B cell (primary cell): ENCODE data around the gene GRK1. TPM values are rescaled to one million over a fixed set of nuclear protein-coding genes. Genes with fewer than 3 reads are reported as not detected.

Source experiments
- ATAC-seq: fragments of 200-7000 bp; cut with Tn5 transposase; one replicate; pipeline ENCODE4 v1.10.0; 2021; ENCODE audit warnings: low read depth, mild to moderate bottlenecking, moderate number of reproducible peaks, moderate library complexity
- CTCF ChIA-PET: fragments of 350-600 bp; sonication (Branson Sonifier 250); formaldehyde crosslinking; loops from one replicate; lab custom pipeline; 2021; ENCODE audit warnings: antibody characterized with exemption, inconsistent platforms; lab: Charles Lee
- POLR2A ChIA-PET: fragments of 350-600 bp; sonication (Branson Sonifier 250); formaldehyde crosslinking; loops from one replicate; lab custom pipeline; 2021; ENCODE audit warnings: antibody characterized with exemption; lab: Charles Lee
- DNase-seq: peaks from one replicate; pipeline ENCODE4 v3.0.0; 2013
- H2AFZ ChIP-seq: 2 replicates; pipeline ENCODE4 v1.6.1; 2012; ENCODE audit warnings: mild to moderate bottlenecking, low read depth, low read length; ENCODE audit not compliant: insufficient read depth, poor library complexity, severe bottlenecking
- H3K27ac ChIP-seq, 2 donors: 1 replicate in 1 of 2; 2 replicates in 1 of 2; pipeline ENCODE4 v1.5.1; 2012 to 2013; ENCODE audit warnings: low read length in 2 of 2, mild to moderate bottlenecking in 2 of 2, moderate library complexity in 1 of 2
- H3K27me3 ChIP-seq, 4 experiments: fragments of 200-600 bp in 1 of 4; sonication (generic) in 1 of 4; replicated peaks in 1 of 4; 1 replicate in 2 of 4; 2 replicates in 2 of 4; pipeline versions ENCODE4 v1.6.1 to v1.7.0; 2013 to 2016; ENCODE audit warnings: low read length in 3 of 4, mild to moderate bottlenecking in 2 of 4, mixed read lengths in 1 of 4, moderate library complexity in 1 of 4; ENCODE audit not compliant: insufficient read depth in 4 of 4, control insufficient read depth in 3 of 4; ENCODE audit errors: control extremely low read depth in 1 of 4
- H3K36me3 ChIP-seq, 2 experiments: replicated peaks in 1 of 2; 1 replicate in 1 of 2; 2 replicates in 1 of 2; pipeline versions ENCODE4 v1.6.1 to v1.7.1; 2013; ENCODE audit warnings: low read length in 1 of 2; ENCODE audit not compliant: insufficient read depth in 2 of 2, control insufficient read depth in 1 of 2; ENCODE audit errors: control extremely low read depth in 1 of 2, extremely low read depth in 1 of 2
- H3K4me1 ChIP-seq, 2 donors: fragments of 200-600 bp in 1 of 2; sonication (generic) in 1 of 2; 1 replicate in 1 of 2; 2 replicates in 1 of 2; pipeline versions ENCODE4 v1.5.1 to v1.6.1; 2013 to 2017; ENCODE audit warnings: low read length in 2 of 2; ENCODE audit not compliant: control insufficient read depth in 2 of 2, insufficient read depth in 2 of 2
- H3K4me2 ChIP-seq: replicated peaks from 2 replicates; pipeline ENCODE3; 2012; ENCODE audit warnings: mild to moderate bottlenecking, low read depth, low read length; ENCODE audit not compliant: poor library complexity, severe bottlenecking
- H3K4me3 ChIP-seq, 5 experiments: fragments of 200-600 bp in 1 of 5; sonication (generic) in 1 of 5; 1 replicate in 3 of 5; 2 replicates in 2 of 5; pipeline versions ENCODE4 v1.5.1 to v1.7.0; 2011 to 2016; ENCODE audit warnings: low read length in 4 of 5, mild to moderate bottlenecking in 4 of 5, low read depth in 2 of 5, control low read depth in 1 of 5, moderate library complexity in 1 of 5; ENCODE audit not compliant: insufficient read depth in 1 of 5; ENCODE audit errors: control extremely low read depth in 1 of 5, extremely low read depth in 1 of 5
- H3K79me2 ChIP-seq: fragments of 200-600 bp; sonication (generic); one replicate; pipeline ENCODE4 v1.6.0; 2016; ENCODE audit warnings: low read length; ENCODE audit not compliant: control insufficient read depth, insufficient read depth
- H3K9ac ChIP-seq: fragments of 200-600 bp; sonication (generic); 2 replicates; pipeline ENCODE4 v1.6.1; 2017; ENCODE audit warnings: mild to moderate bottlenecking, low read length, moderate library complexity
- H3K9me3 ChIP-seq, 3 donors: one replicate each; pipeline versions ENCODE4 v1.6.1 to v1.7.1; 2013; ENCODE audit warnings: low read length in 2 of 3; ENCODE audit not compliant: control insufficient read depth in 2 of 3, insufficient read depth in 1 of 3; ENCODE audit errors: control extremely low read depth in 1 of 3
- H4K20me1 ChIP-seq: 2 replicates; pipeline ENCODE4 v1.6.0; 2012; ENCODE audit warnings: mild to moderate bottlenecking, low read length; ENCODE audit not compliant: insufficient read depth, control insufficient read depth, poor library complexity, severe bottlenecking
- H3K27ac Mint-ChIP-seq: one replicate; pipeline ENCODE4 v1.8.0; 2021; ENCODE audit warnings: mixed read lengths
- H3K27me3 Mint-ChIP-seq: one replicate; pipeline ENCODE4 v1.8.0; 2021; ENCODE audit warnings: mixed read lengths
- H3K4me1 Mint-ChIP-seq: one replicate; pipeline ENCODE4 v1.8.0; 2021; ENCODE audit warnings: mixed read lengths
- H3K4me3 Mint-ChIP-seq: one replicate; pipeline ENCODE4 v1.8.0; 2021; ENCODE audit warnings: mixed read lengths
- H3K9me3 Mint-ChIP-seq: one replicate; pipeline ENCODE4 v1.8.0; 2022; ENCODE audit warnings: mixed read lengths; ENCODE audit not compliant: insufficient read depth
- CTCF ChIP-seq: fragments of 200-600 bp; IDR thresholded peaks from one replicate; pipeline ENCODE4 v1.8.0; 2022; ENCODE audit warnings: antibody characterized with exemption, mild to moderate bottlenecking
- EZH2 ChIP-seq: IDR thresholded peaks from 2 replicates; pipeline ENCODE4 v1.6.1; 2012; ENCODE audit warnings: borderline replicate concordance, low read depth, mild to moderate bottlenecking, moderate library complexity, low read length; ENCODE audit not compliant: insufficient read depth, poor library complexity, severe bottlenecking
- WGBS: methylation state at CpG from one replicate; pipeline ENCODE4 v1.1.5; 2013; ENCODE audit warnings: missing lambda C conversion rate; ENCODE audit not compliant: insufficient coverage; 5-methylcytosine and 5-hydroxymethylcytosine counted together
- intact Hi-C: fragments of 100-400 bp; cut with micrococcal nuclease; formaldehyde crosslinking; loops from one replicate; pipeline ENCODE4 v1.10.0; 2022
- polyA plus RNA-seq: library from polyadenylated mRNA; depleted of rRNA; stranded (reverse); fragments of >200 nt; gene quantifications from 2 replicates; pipeline ENCODE4 v1.2.3, GENCODE V29; 2012
- total RNA-seq, 2 donors: library from RNA; stranded (reverse); fragments of 120-200 nt in 1 of 2; gene quantifications; 1 replicate in 1 of 2; 2 replicates in 1 of 2; pipeline versions ENCODE4 v1.2.3 to v1.2.4, GENCODE V29; 2013 to 2022

GRK1 gene
- total and polyA plus RNA-seq, 2 donors (not counting 1 experiment from before 2014, with no cell fraction given), result not detected

DNA sequence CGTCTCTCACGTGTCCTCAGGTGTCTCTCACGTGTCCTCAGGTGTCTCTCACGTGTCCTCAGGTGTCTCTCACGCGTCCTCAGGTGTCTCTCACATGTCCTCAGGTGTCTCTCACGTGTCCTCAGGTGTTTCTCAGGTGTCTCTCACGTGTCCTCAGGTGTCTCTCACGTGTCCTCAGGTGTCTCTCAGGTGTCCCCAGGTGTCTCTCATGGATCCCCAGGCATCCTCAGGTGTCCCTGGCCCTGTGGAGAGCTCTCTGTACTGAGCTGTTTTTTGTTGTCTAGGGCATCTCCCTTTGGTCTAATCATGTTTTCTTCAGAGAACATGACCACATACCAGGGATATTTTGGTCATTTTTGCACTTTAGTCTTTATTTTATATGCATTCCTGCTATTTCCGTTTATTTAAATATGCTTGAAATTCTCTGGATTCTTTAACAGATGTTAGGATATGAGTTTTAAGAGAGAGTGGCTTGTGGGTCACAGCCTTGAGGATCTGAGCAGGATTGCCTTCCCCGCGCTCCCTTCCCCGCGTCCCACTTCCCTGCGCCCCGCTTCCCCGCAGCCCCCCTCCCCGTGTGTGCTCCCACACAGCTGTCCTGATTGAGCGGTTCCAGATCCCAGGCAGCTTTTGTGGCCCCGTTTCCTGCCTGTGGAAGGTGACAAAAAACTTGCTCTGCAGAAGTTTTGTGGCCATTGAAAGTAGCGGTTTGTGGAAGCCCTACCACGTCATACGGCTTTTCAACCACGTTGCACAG, 40.9 kb upstream of the GRK1 start:
- ATAC-seq, result no peak
- H3K4me3 ChIP-seq, result no peak overlapping the region
- no peak overlapping the region for H3K4me2 ChIP-seq
- WGBS, result 98% methylated on average over 21 of the region's 24 CpGs
- H3K9me3 ChIP-seq, result no peaks in the 10 kb centered on the region
- H3K9ac ChIP-seq, result no peak overlapping the region
- DNase-seq, result no peak
- ChIA-PET CTCF (no interaction called here), POLR2A (no interaction called here)
- no peaks in the 10 kb centered on the region for H3K27me3 ChIP-seq
- intact Hi-C loops, result no loop called here
- H3K79me2 ChIP-seq, result peaks cover 42% of the 10 kb centered on the region
- Mint-ChIP-seq H3K9me3 (no peaks in the 10 kb centered on the region), H3K4me3 (no peak overlapping the region), H3K4me1 (no peaks in the 10 kb centered on the region), H3K27me3 (no peaks in the 10 kb centered on the region), H3K27ac (no peak overlapping the region)
- H2AFZ ChIP-seq, result no peak overlapping the region
- TF ChIP-seq EZH2, result no peak
- no peak for TF ChIP-seq CTCF
- peaks cover 6% of the 10 kb centered on the region for H4K20me1 ChIP-seq
- H3K36me3 ChIP-seq, result peaks cover 0 to 19% of the 10 kb centered on the region in 2 experiments
- no peaks in the 10 kb centered on the region for H3K4me1 ChIP-seq
- no peak overlapping the region for H3K27ac ChIP-seq

GRCh38 chr13:113627136-113627535, 39.9 kb upstream of the GRK1 start:
- peaks cover 6% of the 10 kb centered on the region for H4K20me1 ChIP-seq
- H3K36me3 ChIP-seq, result peaks cover 0 to 27% of the 10 kb centered on the region in 2 experiments
- Mint-ChIP-seq H3K9me3 (no peaks in the 10 kb centered on the region), H3K27ac (no peak overlapping the region), H3K4me1 (no peaks in the 10 kb centered on the region), H3K27me3 (no peaks in the 10 kb centered on the region), H3K4me3 (no peak overlapping the region)
- H3K27me3 ChIP-seq, result no peaks in the 10 kb centered on the region
- H3K4me1 ChIP-seq, result no peaks in the 10 kb centered on the region
- H3K27ac ChIP-seq, result no peak overlapping the region
- no peak for ATAC-seq
- TF ChIP-seq EZH2 (no peak), CTCF (no peak)
- H3K4me3 ChIP-seq, result no peak overlapping the region
- H3K79me2 ChIP-seq, result peaks cover 45% of the 10 kb centered on the region
- no peaks in the 10 kb centered on the region for H3K9me3 ChIP-seq
- CTCF ChIA-PET, result no interaction called here
- DNase-seq, result no peak
- H3K4me2 ChIP-seq, result no peak overlapping the region
- H3K9ac ChIP-seq, result no peak overlapping the region
- POLR2A ChIA-PET, result no interaction called here
- H2AFZ ChIP-seq, result no peak overlapping the region
- intact Hi-C loops, result no loop called here
- WGBS, result 96% methylated on average over 16 of the region's 16 CpGs
